T-cell (primary cell): ENCODE measurements around the gene CCR8. TPM values are rescaled to one million over a fixed set of nuclear protein-coding genes. Genes with fewer than 3 reads are reported as not detected.

Source experiments
- total RNA-seq, 35 experiments: library from RNA in 6 of 35; stranded (reverse) in 6 of 35; fragments of 120-200 nt in 1 of 35; gene quantifications; one replicate each; pipeline versions ENCODE4 v1.2.1 to v1.2.4 and lab custom pipeline; 2013 to 2026

Gene CCR8
- total RNA-seq, 5 donors from 2014 or later (not counting 1 experiment from before 2014, with no cell fraction given), result 1.9 to 6.7 (median 2.8) TPM

Other genes with a start within 250 kb of the CCR8 start
- 10 to 100 TPM; 26.7 to 55.5 (median 41.5) TPM for gene GORASP1, start 222.1 kb upstream of the CCR8 start, total RNA-seq
- gene TTC21A, start 222.0 kb upstream of the CCR8 start, total RNA-seq, result 10 to 100 TPM in 1 of 5 donors, 1 to 10 TPM in 4; 3.5 to 12.4 (median 5.4) TPM
- 100 to 1,000 TPM in 2 of 5 donors, 10 to 100 TPM in 3; 19.5 to 302 (median 25.0) TPM for gene CSRNP1, start 176.1 kb upstream of the CCR8 start, total RNA-seq
- gene XIRP1, start 137.1 kb upstream of the CCR8 start, total RNA-seq, result not detected
- 10 to 100 TPM in 1 of 5 donors, 1 to 10 TPM in 4; 1.9 to 23.8 (median 5.8) TPM for gene CX3CR1, start 49.7 kb upstream of the CCR8 start, total RNA-seq
- 10 to 100 TPM; 40.2 to 53.6 (median 46.5) TPM for gene SLC25A38, start 53.7 kb downstream of the CCR8 start, total RNA-seq
- 1,000 to 10,000 TPM; 1,722 to 2,107 (median 1,965) TPM for gene RPSA, start 77.0 kb downstream of the CCR8 start, total RNA-seq
- gene MOBP, start 138.0 kb downstream of the CCR8 start, total RNA-seq, result under 1 TPM in 1 of 5 donors, not detected in 4; 0.20 TPM